HG03280 (cell line): ENCODE results near the gene CFAP221.

Source experiments
- ATAC-seq: cut with Tn5 transposase; IDR thresholded peaks from one replicate; pipeline ENCODE4 v1.9.1; 2021; ENCODE audit warnings: mild to moderate bottlenecking, moderate library complexity; ENCODE audit not compliant: unreplicated experiment

The CFAP221 gene

GRCh38 chr2:119694845-119695521 is 150.7 kb downstream of the CFAP221 start:
- no peak for ATAC-seq

- no peak for ATAC-seq
Observed at GRCh38 chr2:119696005-119696404, 151.8 kb downstream of the CFAP221 start.

GRCh38 chr2:119696494-119697030 is 152.3 kb downstream of the CFAP221 start:
- no peak for ATAC-seq

GRCh38 chr2:119697290-119698020 is 153.2 kb downstream of the CFAP221 start:
- peak; percentile 93 for ATAC-seq

- ATAC-seq, result no peak
Observed at GRCh38 chr2:119698246-119698645, 154.0 kb downstream of the CFAP221 start.

GRCh38 chr2:119699016-119699606 is 154.9 kb downstream of the CFAP221 start:
- ATAC-seq, result no peak

GRCh38 chr2:119700866-119701265 is 156.6 kb downstream of the CFAP221 start:
- ATAC-seq, result no peak

GRCh38 chr2:119701352-119701751 is 157.1 kb downstream of the CFAP221 start:
- no peak for ATAC-seq

- ATAC-seq, result no peak
Observed at GRCh38 chr2:119702203-119702917, 158.1 kb downstream of the CFAP221 start.

GRCh38 chr2:119702918-119703401 is 158.7 kb downstream of the CFAP221 start:
- ATAC-seq, result peak; percentile 95

- ATAC-seq, result no peak
Observed at GRCh38 chr2:119703526-119703925, 159.3 kb downstream of the CFAP221 start.

GRCh38 chr2:119704670-119705120 is 160.4 kb downstream of the CFAP221 start:
- no peak for ATAC-seq

GRCh38 chr2:119706221-119706620 is 162.0 kb downstream of the CFAP221 start:
- no peak for ATAC-seq
